Endodermal cell (in vitro differentiated cells): ENCODE results near the gene GRIA3. TPM values are rescaled to one million over a fixed set of nuclear protein-coding genes. Genes with fewer than 3 reads are reported as not detected.

Experiments
- DNase-seq: peaks from one replicate; pipeline ENCODE4 v3.0.0-alpha.2; 2017
- H3K27ac ChIP-seq: 2 replicates; pipeline ENCODE4 v1.5.1; 2013; ENCODE audit warnings: mild to moderate bottlenecking, low read depth, low read length, moderate library complexity
- H3K27me3 ChIP-seq: 2 replicates; pipeline ENCODE4 v1.6.1; 2013; ENCODE audit warnings: mild to moderate bottlenecking, low read length, moderate library complexity; ENCODE audit not compliant: insufficient read depth, control insufficient read depth, poor library complexity, severe bottlenecking
- H3K36me3 ChIP-seq: 2 replicates; pipeline ENCODE4 v1.7.0; 2013; ENCODE audit warnings: mild to moderate bottlenecking, low read length, moderate library complexity; ENCODE audit not compliant: control insufficient read depth, insufficient read depth
- H3K4me1 ChIP-seq: one replicate; pipeline ENCODE4 v1.7.0; 2013; ENCODE audit warnings: low read length; ENCODE audit not compliant: control insufficient read depth, insufficient read depth
- H3K4me3 ChIP-seq: 2 replicates; pipeline ENCODE4 v1.5.1; 2013; ENCODE audit warnings: mild to moderate bottlenecking, low read length, moderate library complexity
- H3K9ac ChIP-seq: 2 replicates; pipeline ENCODE4 v1.6.1; 2013; ENCODE audit warnings: mild to moderate bottlenecking, low read length, moderate library complexity; ENCODE audit not compliant: poor library complexity, severe bottlenecking; ENCODE audit errors: extremely low read depth
- H3K9me3 ChIP-seq: 2 replicates; pipeline ENCODE4 v1.6.1; 2013; ENCODE audit warnings: mild to moderate bottlenecking, low read length, moderate library complexity; ENCODE audit not compliant: control insufficient read depth
- H3K27ac Mint-ChIP-seq: 2 replicates; pipeline ENCODE4 v1.8.0; 2020; ENCODE audit warnings: mixed read lengths
- H3K27me3 Mint-ChIP-seq: 2 replicates; pipeline ENCODE4 v1.8.0; 2021; ENCODE audit warnings: mild to moderate bottlenecking, mixed read lengths; ENCODE audit not compliant: insufficient read depth
- H3K36me3 Mint-ChIP-seq: 2 replicates; pipeline ENCODE4 v1.8.0; 2020; ENCODE audit warnings: low read depth, mixed read lengths
- H3K4me1 Mint-ChIP-seq: 2 replicates; pipeline ENCODE4 v1.8.0; 2020; ENCODE audit warnings: mixed read lengths
- H3K4me3 Mint-ChIP-seq: 2 replicates; pipeline ENCODE4 v1.8.0; 2020; ENCODE audit warnings: mild to moderate bottlenecking, moderate library complexity, mixed read lengths
- H3K9me3 Mint-ChIP-seq: 2 replicates; pipeline ENCODE4 v1.8.0; 2020; ENCODE audit warnings: mild to moderate bottlenecking, mixed read lengths
- WGBS, 2 experiments: methylation state at CpG; one replicate each; pipeline versions ENCODE4 v1.1.5 to v1.1.7; 2013; ENCODE audit warnings: missing lambda C conversion rate in 2 of 2, mixed read lengths in 1 of 2; ENCODE audit not compliant: insufficient coverage in 1 of 2, insufficient read length in 1 of 2; 5-methylcytosine and 5-hydroxymethylcytosine counted together
- total RNA-seq, 2 donors: library from RNA; stranded (reverse); fragmentation: NEBNext Ultra II Directional in 1 of 2; extraction: Animal tissue kit (Norgen Biotek cat#: 25700) in 1 of 2; gene quantifications; 2 replicates in 1 of 2; 3 replicates in 1 of 2; pipeline ENCODE4 v1.2.1, GENCODE V29; 2021
- TF ChIP-seq, protein P1 (sequence below): fragments of 200-600 bp; sonication (generic); conservative IDR thresholded peaks from 2 replicates; pipeline ENCODE4 v1.5.0; 2021; ENCODE audit warnings: antibody characterized with exemption, mild to moderate bottlenecking

GRIA3 gene
- total RNA-seq, 2 donors from 2014 or later = 5.7 to 12.2 TPM

DNA sequence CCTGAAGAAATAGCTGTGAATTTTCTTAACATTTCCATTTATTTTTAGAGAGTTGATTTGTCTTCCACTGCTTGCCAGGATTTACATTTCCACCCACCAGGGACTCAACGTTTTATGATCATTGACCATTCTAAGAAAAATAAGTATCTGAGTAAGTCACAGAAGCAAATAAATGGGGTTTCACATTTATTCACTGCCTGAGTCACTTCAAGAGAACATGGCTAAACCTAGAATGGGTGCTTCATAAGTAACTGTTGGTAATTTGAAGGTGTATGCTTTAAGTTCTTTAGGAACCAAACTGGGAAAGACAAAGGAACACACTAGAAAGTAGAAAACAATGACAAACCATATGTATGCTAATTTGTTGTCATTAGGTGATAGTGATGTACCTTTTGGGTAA, 43.2 kb upstream of the GRIA3 start:
- Mint-ChIP-seq H3K4me3 (no peak overlapping the region), H3K9me3 (peaks cover 14% of the 10 kb centered on the region), H3K4me1 (peaks cover 7% of the 10 kb centered on the region), H3K27ac (no peak overlapping the region), H3K27me3 (no peaks in the 10 kb centered on the region), H3K36me3 (no peaks in the 10 kb centered on the region)
- no peak for DNase-seq
- H3K4me1 ChIP-seq = no peaks in the 10 kb centered on the region
- no peaks in the 10 kb centered on the region for H3K27me3 ChIP-seq
- H3K36me3 ChIP-seq = no peaks in the 10 kb centered on the region
- no peak overlapping the region for H3K4me3 ChIP-seq
- H3K9ac ChIP-seq = no peak overlapping the region
- TF ChIP-seq, protein P1, sequence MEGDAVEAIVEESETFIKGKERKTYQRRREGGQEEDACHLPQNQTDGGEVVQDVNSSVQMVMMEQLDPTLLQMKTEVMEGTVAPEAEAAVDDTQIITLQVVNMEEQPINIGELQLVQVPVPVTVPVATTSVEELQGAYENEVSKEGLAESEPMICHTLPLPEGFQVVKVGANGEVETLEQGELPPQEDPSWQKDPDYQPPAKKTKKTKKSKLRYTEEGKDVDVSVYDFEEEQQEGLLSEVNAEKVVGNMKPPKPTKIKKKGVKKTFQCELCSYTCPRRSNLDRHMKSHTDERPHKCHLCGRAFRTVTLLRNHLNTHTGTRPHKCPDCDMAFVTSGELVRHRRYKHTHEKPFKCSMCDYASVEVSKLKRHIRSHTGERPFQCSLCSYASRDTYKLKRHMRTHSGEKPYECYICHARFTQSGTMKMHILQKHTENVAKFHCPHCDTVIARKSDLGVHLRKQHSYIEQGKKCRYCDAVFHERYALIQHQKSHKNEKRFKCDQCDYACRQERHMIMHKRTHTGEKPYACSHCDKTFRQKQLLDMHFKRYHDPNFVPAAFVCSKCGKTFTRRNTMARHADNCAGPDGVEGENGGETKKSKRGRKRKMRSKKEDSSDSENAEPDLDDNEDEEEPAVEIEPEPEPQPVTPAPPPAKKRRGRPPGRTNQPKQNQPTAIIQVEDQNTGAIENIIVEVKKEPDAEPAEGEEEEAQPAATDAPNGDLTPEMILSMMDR = no peak
- H3K27ac ChIP-seq = no peak overlapping the region
- H3K9me3 ChIP-seq = no peaks in the 10 kb centered on the region
- WGBS, 2 experiments = 86% methylated on average over 1 of the region's 1 CpG; no CpG with 5 or more reads in 1 of the 2 experiments

DNA sequence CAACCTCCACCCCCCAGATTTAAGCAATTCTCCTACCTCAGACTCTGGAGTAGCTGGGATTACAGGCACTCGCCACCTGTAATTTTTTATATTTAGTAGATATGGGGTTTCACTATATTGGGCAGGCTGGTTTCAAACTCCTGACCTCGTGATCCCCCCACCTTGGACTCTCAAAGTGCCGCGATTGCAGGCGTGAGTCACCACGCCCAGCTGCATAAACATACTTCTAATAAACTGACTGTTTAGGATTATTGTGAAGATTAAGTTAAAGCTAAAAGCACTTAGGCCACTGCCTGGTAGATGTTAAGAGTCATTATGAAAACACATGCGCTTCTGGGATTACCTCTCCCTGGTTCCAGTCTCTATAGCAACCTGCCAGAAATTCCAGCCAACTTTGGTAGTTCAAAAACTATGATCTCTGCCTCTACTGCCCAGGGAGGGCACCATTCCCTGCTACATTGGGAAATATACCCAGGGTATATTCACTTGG, 30.2 kb upstream of the GRIA3 start:
- H3K36me3 ChIP-seq = no peaks in the 10 kb centered on the region
- H3K9ac ChIP-seq = no peak overlapping the region
- H3K9me3 ChIP-seq = no peaks in the 10 kb centered on the region
- 92% methylated on average over 2 of the region's 7 CpGs; no CpG with 5 or more reads in 1 of the 2 experiments for WGBS, 2 experiments
- H3K4me3 ChIP-seq = no peak overlapping the region
- H3K4me1 Mint-ChIP-seq = no peaks in the 10 kb centered on the region
- no peaks in the 10 kb centered on the region for H3K4me1 ChIP-seq
- TF ChIP-seq, protein P1 = no peak
- H3K9me3 Mint-ChIP-seq = peaks cover 55% of the 10 kb centered on the region
- no peak overlapping the region for H3K27ac Mint-ChIP-seq
- H3K36me3 Mint-ChIP-seq = no peaks in the 10 kb centered on the region
- H3K27me3 ChIP-seq = no peaks in the 10 kb centered on the region
- no peak overlapping the region for H3K27ac ChIP-seq
- no peaks in the 10 kb centered on the region for H3K27me3 Mint-ChIP-seq
- no peak for DNase-seq
- H3K4me3 Mint-ChIP-seq = no peak overlapping the region

DNA sequence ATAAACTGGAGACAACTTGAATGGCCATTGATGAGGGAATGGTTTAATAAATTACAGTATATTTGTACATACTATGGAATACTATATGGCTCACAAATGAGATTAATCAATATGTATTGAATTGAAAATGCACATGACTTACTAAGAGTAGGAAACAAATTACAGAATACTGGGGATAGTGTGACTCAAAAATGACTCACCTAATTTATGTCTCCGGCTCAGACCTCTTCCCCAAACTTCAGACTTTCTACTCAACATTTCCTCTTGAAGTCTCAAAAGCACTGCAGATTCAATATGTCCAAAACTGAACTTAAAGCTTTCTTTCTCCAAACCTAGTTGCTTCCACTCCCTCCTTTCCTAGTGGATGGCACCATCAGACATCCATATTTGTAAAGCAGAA, 28.8 kb upstream of the GRIA3 start:
- 100% methylated on average over 1 of the region's 1 CpG; no CpG with 5 or more reads in 1 of the 2 experiments for WGBS, 2 experiments
- Histone ChIP-seq H3K4me1 (no peaks in the 10 kb centered on the region), H3K36me3 (no peaks in the 10 kb centered on the region), H3K9me3 (no peaks in the 10 kb centered on the region), H3K9ac (no peak overlapping the region), H3K27ac (no peak overlapping the region), H3K27me3 (no peaks in the 10 kb centered on the region), H3K4me3 (no peak overlapping the region)
- no peak for DNase-seq
- H3K36me3 Mint-ChIP-seq = no peaks in the 10 kb centered on the region
- H3K4me3 Mint-ChIP-seq = no peak overlapping the region
- peaks cover 56% of the 10 kb centered on the region for H3K9me3 Mint-ChIP-seq
- TF ChIP-seq, protein P1 = no peak
- H3K27ac Mint-ChIP-seq = no peak overlapping the region
- no peaks in the 10 kb centered on the region for H3K27me3 Mint-ChIP-seq
- H3K4me1 Mint-ChIP-seq = no peaks in the 10 kb centered on the region
